Measurements from ENCODE around the gene NHSL2. TPM values are rescaled to one million over a fixed set of nuclear protein-coding genes. Genes with fewer than 3 reads are reported as not detected.

NHSL2 gene
- total RNA-seq, 2 experiments from 2014 or later = 0.58 to 0.88 TPM

DNA sequence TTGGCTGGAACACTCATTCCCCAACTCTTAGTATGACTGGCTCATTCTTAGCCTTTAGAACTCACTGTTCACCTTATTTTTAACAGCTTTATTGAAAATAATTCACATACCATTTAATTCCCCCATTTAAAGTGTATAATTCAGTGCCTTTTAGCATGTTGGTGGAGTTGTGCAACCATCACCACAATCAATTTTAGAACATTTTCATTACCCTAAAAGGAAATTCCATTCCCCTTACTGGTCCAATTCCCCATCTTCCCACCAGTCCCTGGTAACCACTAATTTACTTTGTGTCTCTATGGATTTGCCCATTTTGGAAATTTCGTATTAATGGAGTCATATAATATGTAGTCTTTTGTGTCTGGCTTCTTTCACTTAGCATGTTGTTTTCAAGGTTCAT is 19.7 kb downstream of the NHSL2 start:
- no peak overlapping the region for H3K4me3 Mint-ChIP-seq
- intact Hi-C loops (cut with micrococcal nuclease) = no loop called here
- ChIA-PET CTCF (no interaction called here), POLR2A (no interaction called here)
- ATAC-seq (no peak), DNase-seq (no peak)
- H3K27me3 Mint-ChIP-seq = peaks cover 4% of the 10 kb centered on the region
- H3K36me3 Mint-ChIP-seq (ENCODE audit: low read depth) = no peaks in the 10 kb centered on the region
- TF ChIP-seq, protein P1, sequence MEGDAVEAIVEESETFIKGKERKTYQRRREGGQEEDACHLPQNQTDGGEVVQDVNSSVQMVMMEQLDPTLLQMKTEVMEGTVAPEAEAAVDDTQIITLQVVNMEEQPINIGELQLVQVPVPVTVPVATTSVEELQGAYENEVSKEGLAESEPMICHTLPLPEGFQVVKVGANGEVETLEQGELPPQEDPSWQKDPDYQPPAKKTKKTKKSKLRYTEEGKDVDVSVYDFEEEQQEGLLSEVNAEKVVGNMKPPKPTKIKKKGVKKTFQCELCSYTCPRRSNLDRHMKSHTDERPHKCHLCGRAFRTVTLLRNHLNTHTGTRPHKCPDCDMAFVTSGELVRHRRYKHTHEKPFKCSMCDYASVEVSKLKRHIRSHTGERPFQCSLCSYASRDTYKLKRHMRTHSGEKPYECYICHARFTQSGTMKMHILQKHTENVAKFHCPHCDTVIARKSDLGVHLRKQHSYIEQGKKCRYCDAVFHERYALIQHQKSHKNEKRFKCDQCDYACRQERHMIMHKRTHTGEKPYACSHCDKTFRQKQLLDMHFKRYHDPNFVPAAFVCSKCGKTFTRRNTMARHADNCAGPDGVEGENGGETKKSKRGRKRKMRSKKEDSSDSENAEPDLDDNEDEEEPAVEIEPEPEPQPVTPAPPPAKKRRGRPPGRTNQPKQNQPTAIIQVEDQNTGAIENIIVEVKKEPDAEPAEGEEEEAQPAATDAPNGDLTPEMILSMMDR (IDR thresholded peaks at IDR 0.05) = no peak
- H3K4me1 Mint-ChIP-seq (ENCODE audit: low read depth) = no peaks in the 10 kb centered on the region
- H3K9me3 Mint-ChIP-seq = no peaks in the 10 kb centered on the region
- no peak overlapping the region for H3K27ac Mint-ChIP-seq

DNA sequence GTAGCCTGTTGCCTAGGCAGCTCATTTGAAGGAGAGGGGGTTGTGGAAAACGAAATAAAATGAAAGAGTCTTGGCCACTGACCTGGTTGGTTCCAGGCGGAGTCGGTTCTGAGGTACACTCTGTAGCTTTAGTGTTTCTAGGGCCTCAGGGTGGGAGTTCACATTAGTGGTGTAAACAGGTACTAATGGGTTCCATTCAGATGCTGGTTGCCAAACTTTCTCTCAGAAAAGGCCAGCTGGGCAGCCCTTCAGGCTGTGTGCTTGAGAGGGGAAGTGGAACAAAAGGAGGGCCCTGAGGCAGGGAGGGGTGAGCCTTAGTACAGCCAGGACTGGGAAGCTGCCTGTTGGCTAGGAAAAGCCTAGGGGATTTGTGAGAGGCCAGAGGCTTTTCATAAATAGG is 24.8 kb downstream of the NHSL2 start:
- POLR2A ChIA-PET = no interaction called here

DNA sequence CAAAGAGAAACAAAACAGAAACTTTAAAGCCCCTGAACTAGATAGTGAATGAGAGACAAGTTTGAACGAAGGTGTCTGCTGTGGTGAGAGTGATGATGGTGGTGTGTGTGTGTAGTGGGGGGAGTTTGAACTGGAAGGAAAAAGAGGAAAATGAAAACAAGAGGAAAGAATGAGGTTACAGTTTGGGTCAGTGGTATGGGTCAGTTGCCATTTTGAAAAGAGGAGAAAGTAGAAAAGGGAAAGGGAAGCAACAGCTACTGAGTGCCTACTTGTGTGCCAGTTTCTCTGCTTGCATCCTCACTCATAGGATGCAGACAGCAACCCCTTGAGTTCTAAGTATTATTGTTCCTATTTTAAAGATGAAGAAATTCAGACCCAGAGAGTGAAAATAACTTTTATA is 26.0 kb downstream of the NHSL2 start:
- DNase-seq = no peak
- H3K36me3 Mint-ChIP-seq (ENCODE audit: low read depth) = no peaks in the 10 kb centered on the region
- ChIA-PET POLR2A (no interaction called here), CTCF (no interaction called here)
- no peak for ATAC-seq
- TF ChIP-seq, protein P1 (IDR thresholded peaks at IDR 0.05) = no peak
- no peaks in the 10 kb centered on the region for H3K9me3 Mint-ChIP-seq
- intact Hi-C loops (cut with micrococcal nuclease) = no loop called here
- H3K27me3 Mint-ChIP-seq = peaks cover 5% of the 10 kb centered on the region
- no peak overlapping the region for H3K27ac Mint-ChIP-seq
- H3K4me1 Mint-ChIP-seq (ENCODE audit: low read depth) = no peaks in the 10 kb centered on the region
- H3K4me3 Mint-ChIP-seq = no peak overlapping the region

More for the DNA sequence above, 24.8 kb downstream of the NHSL2 start:
- CTCF ChIA-PET = no interaction called here
- ATAC-seq = no peak
- Mint-ChIP-seq H3K4me1 (ENCODE audit: low read depth) (no peaks in the 10 kb centered on the region), H3K9me3 (no peaks in the 10 kb centered on the region), H3K27me3 (peaks cover 5% of the 10 kb centered on the region), H3K27ac (no peak overlapping the region), H3K36me3 (ENCODE audit: low read depth) (no peaks in the 10 kb centered on the region), H3K4me3 (no peak overlapping the region)
- TF ChIP-seq, protein P1 (IDR thresholded peaks at IDR 0.05) = no peak
- intact Hi-C loops (cut with micrococcal nuclease) = no loop called here
- no peak for DNase-seq

DNA sequence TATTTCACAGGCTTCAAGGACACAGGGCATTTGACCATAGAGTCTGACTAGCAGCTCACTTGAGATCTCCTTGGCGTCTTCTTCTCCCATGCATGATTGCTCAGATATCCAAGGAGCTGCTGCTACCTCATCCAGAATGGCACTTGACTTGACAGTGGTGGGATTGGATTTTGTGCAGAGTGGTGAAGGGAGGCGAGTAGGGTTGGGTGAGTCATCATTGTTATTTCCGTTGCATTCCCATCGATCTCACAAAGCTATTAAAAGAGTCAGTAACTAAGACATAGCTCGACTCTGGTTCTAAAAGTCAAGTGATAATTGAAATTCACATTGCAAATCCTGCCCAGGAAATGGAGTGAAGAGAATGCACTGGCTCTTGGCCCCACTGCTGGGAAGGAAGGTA is 27.7 kb downstream of the NHSL2 start:
- POLR2A ChIA-PET = no interaction called here
- Mint-ChIP-seq H3K9me3 (no peaks in the 10 kb centered on the region), H3K27ac (no peak overlapping the region), H3K4me3 (no peak overlapping the region), H3K27me3 (peaks cover 4% of the 10 kb centered on the region), H3K4me1 (ENCODE audit: low read depth) (no peaks in the 10 kb centered on the region), H3K36me3 (ENCODE audit: low read depth) (no peaks in the 10 kb centered on the region)
- intact Hi-C loops (cut with micrococcal nuclease) = no loop called here
- TF ChIP-seq, protein P1 (IDR thresholded peaks at IDR 0.05) = no peak
- CTCF ChIA-PET = interaction anchor here (0.6 kb wide), 1 partner anchor 28 kb away, joined by 3 read pairs; the partner anchor contains the start of gene NHSL2
- DNase-seq (no peak), ATAC-seq (no peak)

DNA sequence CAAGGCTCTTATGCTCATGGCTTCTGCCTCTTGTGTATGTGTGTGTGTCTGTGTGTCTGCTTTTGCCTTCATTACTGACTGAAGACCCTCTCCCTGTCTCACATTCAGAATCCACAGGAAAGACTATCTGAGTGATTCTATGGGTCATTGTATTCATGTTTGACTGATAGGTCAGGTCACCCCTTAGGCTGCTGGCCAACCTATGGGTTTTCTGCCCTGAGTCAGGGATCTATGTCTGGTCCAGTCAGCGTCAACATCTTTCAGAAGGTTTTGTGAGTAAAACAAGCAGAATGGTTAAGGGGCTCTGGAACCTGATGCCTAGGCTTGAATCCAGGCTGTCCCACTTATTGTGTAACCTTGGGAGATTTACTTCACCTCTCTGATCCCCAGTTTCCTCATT is 30.5 kb downstream of the NHSL2 start:
- Mint-ChIP-seq H3K4me1 (ENCODE audit: low read depth) (no peaks in the 10 kb centered on the region), H3K36me3 (ENCODE audit: low read depth) (no peaks in the 10 kb centered on the region), H3K9me3 (no peaks in the 10 kb centered on the region), H3K27ac (no peak overlapping the region), H3K4me3 (no peak overlapping the region), H3K27me3 (peaks cover 1% of the 10 kb centered on the region)
- DNase-seq (no peak), ATAC-seq (no peak)
- CTCF ChIA-PET = no interaction called here
- TF ChIP-seq, protein P1 (IDR thresholded peaks at IDR 0.05) = no peak
- intact Hi-C loops (cut with micrococcal nuclease) = no loop called here
- POLR2A ChIA-PET = no interaction called here
